Measurements from ENCODE around the gene SDK1.

The SDK1 gene

DNA sequence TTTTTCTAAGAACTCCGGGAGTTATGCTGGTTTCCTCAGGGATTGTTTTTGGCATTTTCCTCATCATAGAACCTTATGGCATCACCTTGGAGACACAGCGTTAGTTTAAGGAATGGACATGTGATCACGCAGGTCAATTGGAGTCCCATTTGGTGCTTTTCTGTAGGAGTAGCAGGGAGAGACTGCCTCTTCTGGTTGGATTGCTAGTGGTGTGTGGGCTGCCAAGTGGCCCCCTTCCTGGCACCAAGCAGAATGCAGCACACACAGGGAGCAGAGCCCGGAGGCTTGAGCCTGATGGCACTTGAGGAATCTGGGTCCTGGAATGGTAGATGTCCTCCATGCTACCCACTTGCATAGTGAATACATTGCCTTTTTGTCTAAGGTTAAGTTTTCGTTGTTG is 57.9 kb downstream of the SDK1 start:
- Histone ChIP-seq H3K27me3 (ENCODE audit: control insufficient read depth, insufficient read depth, low read length) (no peaks in the 10 kb centered on the region), H3K4me1 (ENCODE audit: control insufficient read depth, insufficient read depth, low read length) (no peaks in the 10 kb centered on the region), H3K9me3 (ENCODE audit: control insufficient read depth, low read length) (no peaks in the 10 kb centered on the region), H3K36me3 (ENCODE audit: control insufficient read depth, insufficient read depth, low read length) (no peaks in the 10 kb centered on the region), H3K4me3 (ENCODE audit: low read length) (no peak overlapping the region), H3K9ac (ENCODE audit: low read length) (no peak overlapping the region)

DNA sequence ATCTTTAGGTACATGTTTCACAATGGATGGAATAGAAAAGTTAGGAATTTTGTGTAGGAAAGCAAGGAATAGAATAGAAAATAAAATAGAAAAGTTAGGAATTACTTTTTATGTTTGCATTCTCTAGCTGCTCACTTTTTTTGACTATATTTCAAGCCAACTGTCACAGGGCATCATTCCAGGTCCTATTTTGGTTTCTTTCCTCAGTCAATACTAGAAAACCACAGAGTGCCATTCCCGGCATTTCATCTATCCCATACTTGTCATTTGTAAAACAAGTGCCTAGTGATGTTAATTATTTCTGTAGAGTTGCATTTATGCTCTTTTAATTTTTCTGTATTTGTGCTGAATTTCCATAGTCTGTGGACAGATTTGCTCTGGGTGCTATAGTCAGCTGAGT is 66.2 kb downstream of the SDK1 start:
- Histone ChIP-seq H3K27me3 (ENCODE audit: control insufficient read depth, insufficient read depth, low read length) (no peaks in the 10 kb centered on the region), H3K9ac (ENCODE audit: low read length) (no peak overlapping the region), H3K4me1 (ENCODE audit: control insufficient read depth, insufficient read depth, low read length) (no peaks in the 10 kb centered on the region)

GRCh38 chr7:3370068-3370830 is 69.2 kb downstream of the SDK1 start:
- Histone ChIP-seq H3K9me3 (ENCODE audit: control insufficient read depth, low read length) (no peaks in the 10 kb centered on the region), H3K9ac (ENCODE audit: low read length) (no peak overlapping the region), H3K27me3 (ENCODE audit: control insufficient read depth, insufficient read depth, low read length) (no peaks in the 10 kb centered on the region), H3K4me1 (ENCODE audit: control insufficient read depth, insufficient read depth, low read length) (no peaks in the 10 kb centered on the region), H3K36me3 (ENCODE audit: control insufficient read depth, insufficient read depth, low read length) (no peaks in the 10 kb centered on the region), H3K4me3 (ENCODE audit: low read length) (no peak overlapping the region)

More for the DNA sequence above, 66.2 kb downstream of the SDK1 start:
- H3K4me3 ChIP-seq (ENCODE audit: low read length), result no peak overlapping the region
- H3K36me3 ChIP-seq (ENCODE audit: control insufficient read depth, insufficient read depth, low read length), result no peaks in the 10 kb centered on the region
- H3K9me3 ChIP-seq (ENCODE audit: control insufficient read depth, low read length), result no peaks in the 10 kb centered on the region

DNA sequence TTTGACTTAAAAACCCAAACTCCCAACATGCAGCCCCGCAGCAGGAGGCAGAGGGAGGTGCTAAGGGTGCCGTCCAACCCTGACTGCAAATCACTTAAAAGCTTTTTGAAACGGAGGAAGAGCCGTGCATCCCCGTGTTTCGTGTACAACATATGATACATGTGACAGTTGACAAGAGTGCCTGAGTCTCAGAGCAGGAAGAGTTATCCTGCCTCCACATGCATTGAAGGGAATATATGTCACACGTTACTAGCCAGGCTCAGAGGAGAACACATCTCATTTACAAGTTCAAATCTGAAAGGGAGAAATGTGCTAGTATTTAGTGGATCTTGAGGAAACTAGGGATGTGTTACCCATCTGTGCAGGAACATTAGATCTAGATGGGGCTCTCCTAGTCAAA is 69.9 kb downstream of the SDK1 start:
- Histone ChIP-seq H3K4me3 (ENCODE audit: low read length) (no peak overlapping the region), H3K4me1 (ENCODE audit: control insufficient read depth, insufficient read depth, low read length) (no peaks in the 10 kb centered on the region), H3K27me3 (ENCODE audit: control insufficient read depth, insufficient read depth, low read length) (no peaks in the 10 kb centered on the region), H3K9me3 (ENCODE audit: control insufficient read depth, low read length) (no peaks in the 10 kb centered on the region), H3K36me3 (ENCODE audit: control insufficient read depth, insufficient read depth, low read length) (no peaks in the 10 kb centered on the region), H3K9ac (ENCODE audit: low read length) (no peak overlapping the region)

- Histone ChIP-seq H3K4me1 (ENCODE audit: control insufficient read depth, insufficient read depth, low read length) (no peaks in the 10 kb centered on the region), H3K27me3 (ENCODE audit: control insufficient read depth, insufficient read depth, low read length) (no peaks in the 10 kb centered on the region), H3K4me3 (ENCODE audit: low read length) (no peak overlapping the region), H3K9me3 (ENCODE audit: control insufficient read depth, low read length) (no peaks in the 10 kb centered on the region), H3K36me3 (ENCODE audit: control insufficient read depth, insufficient read depth, low read length) (no peaks in the 10 kb centered on the region), H3K9ac (ENCODE audit: low read length) (no peak overlapping the region)
These were observed 70.5 kb downstream of the SDK1 start for GRCh38 chr7:3371601-3372000.

- no peaks in the 10 kb centered on the region for H3K4me1 ChIP-seq (ENCODE audit: control insufficient read depth, insufficient read depth, low read length)
- no peak overlapping the region for H3K9ac ChIP-seq (ENCODE audit: low read length)
- H3K36me3 ChIP-seq (ENCODE audit: control insufficient read depth, insufficient read depth, low read length), result no peaks in the 10 kb centered on the region
- no peaks in the 10 kb centered on the region for H3K9me3 ChIP-seq (ENCODE audit: control insufficient read depth, low read length)
- no peaks in the 10 kb centered on the region for H3K27me3 ChIP-seq (ENCODE audit: control insufficient read depth, insufficient read depth, low read length)
- no peak overlapping the region for H3K4me3 ChIP-seq (ENCODE audit: low read length)
These were observed 73.2 kb downstream of the SDK1 start for GRCh38 chr7:3374239-3374638.

DNA sequence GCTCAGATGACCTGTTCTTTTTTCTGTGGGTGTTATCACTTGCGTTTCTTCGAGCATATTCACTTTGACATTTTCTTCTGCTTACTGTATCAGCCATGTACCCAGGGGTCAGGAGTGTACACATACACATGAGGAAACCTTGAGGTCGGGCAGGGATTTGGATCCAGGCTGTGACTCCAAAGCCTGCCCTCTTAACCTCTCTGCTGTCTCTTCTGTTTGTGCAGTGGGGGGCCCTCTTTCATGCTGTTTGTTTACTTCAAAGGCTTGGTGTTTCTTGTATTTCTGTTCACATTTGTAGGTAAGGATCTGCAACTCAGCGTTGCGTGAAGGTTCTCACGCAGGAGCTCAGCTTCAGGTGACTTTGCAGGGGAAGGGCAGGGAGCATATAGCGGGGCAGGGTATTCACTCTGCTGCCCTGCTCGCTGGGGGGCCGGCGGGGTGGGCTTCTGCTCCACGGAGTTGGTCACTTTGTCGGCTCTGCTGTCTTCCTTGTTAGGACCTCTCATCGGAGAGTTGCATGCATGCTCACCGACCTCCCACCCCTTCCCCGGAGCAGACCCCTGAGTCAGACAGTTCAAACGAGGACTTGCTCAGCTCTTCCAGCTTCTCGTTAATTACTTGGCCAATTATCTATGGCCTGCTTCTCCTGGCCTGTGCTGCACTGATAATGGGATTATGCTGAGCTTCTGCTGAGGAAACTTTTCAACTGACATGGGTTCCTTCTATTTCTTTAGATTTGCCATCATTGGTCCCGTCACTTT is 77.5 kb downstream of the SDK1 start:
- H3K27me3 ChIP-seq (ENCODE audit: control insufficient read depth, insufficient read depth, low read length), result no peaks in the 10 kb centered on the region
- H3K9me3 ChIP-seq (ENCODE audit: control insufficient read depth, low read length), result no peaks in the 10 kb centered on the region
- H3K36me3 ChIP-seq (ENCODE audit: control insufficient read depth, insufficient read depth, low read length), result no peaks in the 10 kb centered on the region
- no peak overlapping the region for H3K4me3 ChIP-seq (ENCODE audit: low read length)
- no peaks in the 10 kb centered on the region for H3K4me1 ChIP-seq (ENCODE audit: control insufficient read depth, insufficient read depth, low read length)
- H3K9ac ChIP-seq (ENCODE audit: low read length), result no peak overlapping the region

DNA sequence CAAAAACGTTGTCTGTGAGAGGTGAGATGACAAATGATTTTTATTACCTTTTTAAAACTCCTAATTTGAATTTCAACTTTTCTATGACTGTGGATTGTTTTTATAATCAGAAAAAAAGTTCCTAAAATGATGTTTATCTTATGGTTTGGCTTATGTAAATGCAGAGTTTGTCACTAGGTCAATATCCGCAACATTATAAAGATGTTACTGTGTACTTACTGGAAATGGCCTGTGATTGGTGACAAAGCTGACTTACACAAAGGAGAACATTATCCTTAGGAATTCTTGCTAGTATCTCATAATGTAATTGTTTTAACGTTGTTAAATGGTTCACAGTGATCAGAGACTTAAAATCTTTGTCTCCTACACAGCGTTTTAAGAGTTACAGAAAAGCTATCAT is 79.0 kb downstream of the SDK1 start:
- H3K4me3 ChIP-seq (ENCODE audit: low read length), result no peak overlapping the region
- no peak overlapping the region for H3K9ac ChIP-seq (ENCODE audit: low read length)
- H3K36me3 ChIP-seq (ENCODE audit: control insufficient read depth, insufficient read depth, low read length), result no peaks in the 10 kb centered on the region
- H3K27me3 ChIP-seq (ENCODE audit: control insufficient read depth, insufficient read depth, low read length), result no peaks in the 10 kb centered on the region
- no peaks in the 10 kb centered on the region for H3K9me3 ChIP-seq (ENCODE audit: control insufficient read depth, low read length)
- no peaks in the 10 kb centered on the region for H3K4me1 ChIP-seq (ENCODE audit: control insufficient read depth, insufficient read depth, low read length)

GRCh38 chr7:3380886-3381685 is 80.0 kb downstream of the SDK1 start:
- Histone ChIP-seq H3K9me3 (ENCODE audit: control insufficient read depth, low read length) (no peaks in the 10 kb centered on the region), H3K9ac (ENCODE audit: low read length) (no peak overlapping the region)

DNA sequence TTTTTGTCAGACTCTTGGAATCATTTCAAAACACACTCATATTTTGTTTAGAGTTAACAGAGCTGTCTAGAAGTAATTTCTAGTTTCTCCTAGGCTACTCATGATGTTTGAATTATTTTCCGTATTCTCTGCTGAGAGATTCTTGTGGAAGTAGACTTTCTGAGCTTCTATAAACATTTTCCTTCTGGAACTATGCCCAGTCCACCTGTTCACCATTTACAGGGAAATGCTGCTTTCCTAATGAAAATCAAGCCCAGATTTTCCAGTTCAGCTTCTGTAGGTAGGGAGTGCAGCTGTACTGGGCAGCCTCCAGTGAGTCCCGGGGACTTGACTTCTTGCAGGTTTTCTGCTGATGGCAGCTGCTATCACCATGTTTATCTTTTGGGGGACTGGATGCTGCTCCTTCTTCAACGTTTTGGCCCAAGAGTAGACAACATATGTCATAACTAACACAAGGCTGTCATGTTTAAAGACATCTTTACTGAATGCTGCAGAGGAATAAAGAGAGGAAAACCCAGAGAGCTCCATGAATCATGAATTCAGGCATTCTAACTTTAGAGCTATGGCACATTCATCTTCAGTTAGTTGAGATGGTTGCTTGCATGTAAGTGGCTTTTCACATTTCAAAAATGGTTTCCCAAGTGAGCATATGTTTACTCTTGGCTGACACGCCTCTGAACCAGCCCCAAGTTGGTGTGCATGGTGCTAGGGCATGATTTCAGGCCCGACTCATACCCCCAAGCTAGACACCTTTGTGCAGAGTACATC is 85.6 kb downstream of the SDK1 start:
- Histone ChIP-seq H3K9me3 (ENCODE audit: control insufficient read depth, low read length) (no peaks in the 10 kb centered on the region), H3K9ac (ENCODE audit: low read length) (no peak overlapping the region), H3K4me3 (ENCODE audit: low read length) (no peak overlapping the region), H3K36me3 (ENCODE audit: control insufficient read depth, insufficient read depth, low read length) (no peaks in the 10 kb centered on the region), H3K4me1 (ENCODE audit: control insufficient read depth, insufficient read depth, low read length) (no peaks in the 10 kb centered on the region), H3K27me3 (ENCODE audit: control insufficient read depth, insufficient read depth, low read length) (no peaks in the 10 kb centered on the region)

More at GRCh38 chr7:3380886-3381685, 80.0 kb downstream of the SDK1 start:
- Histone ChIP-seq H3K4me1 (ENCODE audit: control insufficient read depth, insufficient read depth, low read length) (no peaks in the 10 kb centered on the region), H3K27me3 (ENCODE audit: control insufficient read depth, insufficient read depth, low read length) (no peaks in the 10 kb centered on the region), H3K4me3 (ENCODE audit: low read length) (no peak overlapping the region), H3K36me3 (ENCODE audit: control insufficient read depth, insufficient read depth, low read length) (no peaks in the 10 kb centered on the region)

GRCh38 chr7:3393862-3394261 is 92.8 kb downstream of the SDK1 start:
- Histone ChIP-seq H3K9me3 (ENCODE audit: control insufficient read depth, low read length) (no peaks in the 10 kb centered on the region), H3K9ac (ENCODE audit: low read length) (no peak overlapping the region), H3K4me3 (ENCODE audit: low read length) (no peak overlapping the region), H3K27me3 (ENCODE audit: control insufficient read depth, insufficient read depth, low read length) (no peaks in the 10 kb centered on the region), H3K4me1 (ENCODE audit: control insufficient read depth, insufficient read depth, low read length) (no peaks in the 10 kb centered on the region), H3K36me3 (ENCODE audit: control insufficient read depth, insufficient read depth, low read length) (no peaks in the 10 kb centered on the region)

All from mucosa of stomach (tissue), 1 donor.